ENCODE data around the gene BUB3.

BUB3 gene

GRCh38 chr10:123180101-123181090, 26.2 kb downstream of the BUB3 start:
- no peaks in the 10 kb centered on the region for H3K27me3 ChIP-seq (ENCODE audit: insufficient read depth, low read length, poor library complexity)
- H3K4me1 ChIP-seq (ENCODE audit: insufficient read depth, low read length), result no peaks in the 10 kb centered on the region
- no peaks in the 10 kb centered on the region; the same call in 1 of the 2 replicates for H3K79me2 ChIP-seq (ENCODE audit: insufficient read depth, low read length)
- H3K27ac ChIP-seq (ENCODE audit: low read length), result no peak overlapping the region
- no peak overlapping the region for H3K4me3 ChIP-seq (ENCODE audit: low read depth in 1 of 2, low read length in 2 of 2)
- H3K4me2 ChIP-seq (ENCODE audit: insufficient read depth, low read length), result no peak overlapping the region
- ATAC-seq (ENCODE audit: insufficient read depth, low read depth), result no peak
- no peak for DNase-seq
- H4K20me1 ChIP-seq (ENCODE audit: insufficient read depth, low read length), result peaks cover 5% of the 10 kb centered on the region; the same call in 1 of the 2 replicates
- peaks cover 46% of the 10 kb centered on the region for H3K36me3 ChIP-seq (ENCODE audit: insufficient read depth, low read length)
- no peak for TF ChIP-seq CTCF (IDR thresholded peaks at IDR 0.05; ENCODE audit: borderline replicate concordance, extremely low read depth, low read length, poor library complexity, severe bottlenecking)
- peaks cover 18% of the 10 kb centered on the region for H3K9me3 ChIP-seq (ENCODE audit: insufficient read depth, low read length, severe bottlenecking)
- H2AFZ ChIP-seq (ENCODE audit: low read depth, low read length), result no peak overlapping the region
- H3K9ac ChIP-seq (ENCODE audit: low read depth, low read length), result no peak overlapping the region

GRCh38 chr10:123183724-123184123, 29.5 kb downstream of the BUB3 start:
- Histone ChIP-seq H3K9me3 (ENCODE audit: insufficient read depth, low read length, severe bottlenecking) (peaks cover 18% of the 10 kb centered on the region), H3K27me3 (ENCODE audit: insufficient read depth, low read length, poor library complexity) (no peaks in the 10 kb centered on the region), H3K27ac (ENCODE audit: low read length) (no peak overlapping the region), H3K36me3 (ENCODE audit: insufficient read depth, low read length) (peaks cover 38% of the 10 kb centered on the region; the same call in 1 of the 2 replicates), H3K9ac (ENCODE audit: low read depth, low read length) (no peak overlapping the region), H3K79me2 (ENCODE audit: insufficient read depth, low read length) (no peaks in the 10 kb centered on the region), H3K4me1 (ENCODE audit: insufficient read depth, low read length) (no peaks in the 10 kb centered on the region), H3K4me2 (ENCODE audit: insufficient read depth, low read length) (no peak overlapping the region), H2AFZ (ENCODE audit: low read depth, low read length) (no peak overlapping the region), H4K20me1 (ENCODE audit: insufficient read depth, low read length) (no peaks in the 10 kb centered on the region), H3K4me3 (ENCODE audit: low read depth in 1 of 2, low read length in 2 of 2) (no peak overlapping the region)
- DNase-seq (no peak), ATAC-seq (ENCODE audit: insufficient read depth, low read depth) (no peak)
- no peak for TF ChIP-seq CTCF (IDR thresholded peaks at IDR 0.05; ENCODE audit: borderline replicate concordance, extremely low read depth, low read length, poor library complexity, severe bottlenecking)
- TF ChIP-seq EZH2 (IDR thresholded peaks at IDR 0.05; ENCODE audit: borderline replicate concordance, low read depth, low read length, severe bottlenecking), result no peak

GRCh38 chr10:123187781-123188180, 33.6 kb downstream of the BUB3 start:
- H3K36me3 ChIP-seq (ENCODE audit: insufficient read depth, low read length), result peaks cover 48% of the 10 kb centered on the region
- TF ChIP-seq EZH2 (IDR thresholded peaks at IDR 0.05; ENCODE audit: borderline replicate concordance, low read depth, low read length, severe bottlenecking), result no peak
- TF ChIP-seq CTCF (IDR thresholded peaks at IDR 0.05; ENCODE audit: borderline replicate concordance, extremely low read depth, low read length, poor library complexity, severe bottlenecking), result no peak
- H3K79me2 ChIP-seq (ENCODE audit: insufficient read depth, low read length), result no peaks in the 10 kb centered on the region
- no peaks in the 10 kb centered on the region for H4K20me1 ChIP-seq (ENCODE audit: insufficient read depth, low read length)
- H2AFZ ChIP-seq (ENCODE audit: low read depth, low read length), result no peak overlapping the region
- ATAC-seq (ENCODE audit: insufficient read depth, low read depth) (no peak), DNase-seq (no peak)
- H3K4me3 ChIP-seq (ENCODE audit: low read depth in 1 of 2, low read length in 2 of 2), result no peak overlapping the region
- H3K4me1 ChIP-seq (ENCODE audit: insufficient read depth, low read length), result no peaks in the 10 kb centered on the region
- no peak overlapping the region for H3K27ac ChIP-seq (ENCODE audit: low read length)
- no peak overlapping the region for H3K4me2 ChIP-seq (ENCODE audit: insufficient read depth, low read length)
- no peaks in the 10 kb centered on the region for H3K27me3 ChIP-seq (ENCODE audit: insufficient read depth, low read length, poor library complexity)
- H3K9me3 ChIP-seq (ENCODE audit: insufficient read depth, low read length, severe bottlenecking), result peaks cover 15% of the 10 kb centered on the region
- no peak overlapping the region for H3K9ac ChIP-seq (ENCODE audit: low read depth, low read length)
